GM12874 (cell line): ENCODE data around the gene KANTR.

Experiments used
- CTCF ChIP-seq: IDR thresholded peaks from 2 replicates; pipeline ENCODE4 v1.5.1; 2011; ENCODE audit warnings: low read depth, mild to moderate bottlenecking, control low read depth, low read length, moderate library complexity; ENCODE audit not compliant: insufficient read depth

The KANTR gene

GRCh38 chrX:53089224-53089842 is 4.6 kb upstream of the KANTR start:
- peak; percentile 57 for TF ChIP-seq CTCF

GRCh38 chrX:53089925-53090324 is 4.0 kb upstream of the KANTR start:
- no peak for TF ChIP-seq CTCF

- no peak for TF ChIP-seq CTCF
Observed at GRCh38 chrX:53091354-53091753, 2.6 kb upstream of the KANTR start.

- TF ChIP-seq CTCF = peak; percentile 47
Observed at GRCh38 chrX:53093177-53093655, 726 bp upstream of the KANTR start.

GRCh38 chrX:53094582-53094905 is 602 bp downstream of the KANTR start:
- TF ChIP-seq CTCF = no peak

GRCh38 chrX:53095796-53096195 is 1.9 kb downstream of the KANTR start:
- no peak for TF ChIP-seq CTCF

GRCh38 chrX:53114864-53115549 is 21.1 kb downstream of the KANTR start:
- TF ChIP-seq CTCF = no peak
